IgD-negative memory B cell (primary cell): ENCODE data around the gene MACROD2. TPM values are rescaled to one million over a fixed set of nuclear protein-coding genes. Genes with fewer than 3 reads are reported as not detected.

Source experiments
- H3K27ac Mint-ChIP-seq, 3 donors: one replicate each; pipeline ENCODE4 v1.8.0; 2020 to 2022; ENCODE audit warnings: mild to moderate bottlenecking in 3 of 3, mixed read lengths in 3 of 3, moderate library complexity in 1 of 3
- H3K27me3 Mint-ChIP-seq: one replicate; pipeline ENCODE4 v1.8.0; 2021; ENCODE audit warnings: mixed read lengths
- H3K36me3 Mint-ChIP-seq: one replicate; pipeline ENCODE4 v1.8.0; 2020; ENCODE audit warnings: mild to moderate bottlenecking, mixed read lengths
- H3K4me1 Mint-ChIP-seq, 3 donors: one replicate each; pipeline ENCODE4 v1.8.0; 2020 to 2022; ENCODE audit warnings: mixed read lengths in 3 of 3, mild to moderate bottlenecking in 1 of 3
- H3K4me3 Mint-ChIP-seq, 4 donors: one replicate each; pipeline ENCODE4 v1.8.0; 2020 to 2022; ENCODE audit warnings: mild to moderate bottlenecking in 4 of 4, mixed read lengths in 4 of 4, moderate library complexity in 3 of 4
- H3K9me3 Mint-ChIP-seq, 3 donors: one replicate each; pipeline ENCODE4 v1.8.0; 2020 to 2021; ENCODE audit warnings: mixed read lengths in 3 of 3, mild to moderate bottlenecking in 1 of 3
- polyA plus RNA-seq: library from polyadenylated mRNA; unstranded; fragments of 300-500 nt; fragmentation: Illumina TruSeq; gene quantifications from one replicate; pipeline ENCODE4 v1.2.3, GENCODE V29; 2021

Gene MACROD2
- polyA plus RNA-seq, 1 donor from 2014 or later, result 1.3 TPM

GRCh38 chr20:15076785-15077184 lies 1081.5 kb downstream of the MACROD2 start:
- H3K4me1 Mint-ChIP-seq, result no peaks in the 10 kb centered on the region
- no peak overlapping the region for H3K27ac Mint-ChIP-seq
- H3K4me3 Mint-ChIP-seq, result no peak overlapping the region
- peaks cover 0 to 2% (median 0%) of the 10 kb centered on the region in 3 donors for H3K9me3 Mint-ChIP-seq
- H3K27me3 Mint-ChIP-seq, result no peaks in the 10 kb centered on the region
- no peaks in the 10 kb centered on the region for H3K36me3 Mint-ChIP-seq

- no peak overlapping the region for H3K4me3 Mint-ChIP-seq
- H3K27ac Mint-ChIP-seq, result no peak overlapping the region
- H3K4me1 Mint-ChIP-seq, result no peaks in the 10 kb centered on the region
- H3K27me3 Mint-ChIP-seq, result peaks cover 2% of the 10 kb centered on the region
- no peaks in the 10 kb centered on the region for H3K36me3 Mint-ChIP-seq
- H3K9me3 Mint-ChIP-seq, result no peaks in the 10 kb centered on the region
Measured at GRCh38 chr20:15077733-15078250, 1082.5 kb downstream of the MACROD2 start.

- no peak overlapping the region for H3K4me3 Mint-ChIP-seq
- H3K36me3 Mint-ChIP-seq, result no peaks in the 10 kb centered on the region
- no peaks in the 10 kb centered on the region for H3K4me1 Mint-ChIP-seq
- peaks cover 2% of the 10 kb centered on the region for H3K27me3 Mint-ChIP-seq
- no peak overlapping the region for H3K27ac Mint-ChIP-seq
- no peaks in the 10 kb centered on the region for H3K9me3 Mint-ChIP-seq
Measured at GRCh38 chr20:15079594-15080340, 1084.5 kb downstream of the MACROD2 start.

- Mint-ChIP-seq H3K27ac (no peak overlapping the region), H3K4me3 (no peak overlapping the region), H3K27me3 (peaks cover 2% of the 10 kb centered on the region), H3K36me3 (no peaks in the 10 kb centered on the region), H3K9me3 (no peaks in the 10 kb centered on the region), H3K4me1 (no peaks in the 10 kb centered on the region)
Measured at GRCh38 chr20:15081261-15081660, 1085.9 kb downstream of the MACROD2 start.

GRCh38 chr20:15091421-15092037 lies 1096.2 kb downstream of the MACROD2 start:
- Mint-ChIP-seq H3K27ac (no peak overlapping the region), H3K36me3 (no peaks in the 10 kb centered on the region), H3K27me3 (no peaks in the 10 kb centered on the region), H3K4me3 (no peak overlapping the region), H3K9me3 (no peaks in the 10 kb centered on the region), H3K4me1 (no peaks in the 10 kb centered on the region)

GRCh38 chr20:15098351-15098750 lies 1103.0 kb downstream of the MACROD2 start:
- H3K36me3 Mint-ChIP-seq, result peaks cover 5% of the 10 kb centered on the region
- H3K27me3 Mint-ChIP-seq, result no peaks in the 10 kb centered on the region
- no peaks in the 10 kb centered on the region for H3K4me1 Mint-ChIP-seq
- peak overlapping the region in 1 of 3 donors; percentile 19 for H3K27ac Mint-ChIP-seq
- no peak overlapping the region for H3K4me3 Mint-ChIP-seq
- peaks cover 0 to 3% (median 2%) of the 10 kb centered on the region in 3 donors for H3K9me3 Mint-ChIP-seq

GRCh38 chr20:15099130-15099529 lies 1103.8 kb downstream of the MACROD2 start:
- H3K27ac Mint-ChIP-seq, result no peak overlapping the region
- H3K36me3 Mint-ChIP-seq, result peaks cover 5% of the 10 kb centered on the region
- H3K4me1 Mint-ChIP-seq, result no peaks in the 10 kb centered on the region
- no peak overlapping the region for H3K4me3 Mint-ChIP-seq
- H3K9me3 Mint-ChIP-seq, result peaks cover 0 to 3% (median 2%) of the 10 kb centered on the region in 3 donors
- H3K27me3 Mint-ChIP-seq, result no peaks in the 10 kb centered on the region

GRCh38 chr20:15100506-15101160 lies 1105.3 kb downstream of the MACROD2 start:
- H3K36me3 Mint-ChIP-seq, result peaks cover 5% of the 10 kb centered on the region
- H3K9me3 Mint-ChIP-seq, result peaks cover 0 to 3% (median 2%) of the 10 kb centered on the region in 3 donors
- no peaks in the 10 kb centered on the region for H3K27me3 Mint-ChIP-seq
- H3K4me3 Mint-ChIP-seq, result no peak overlapping the region
- H3K27ac Mint-ChIP-seq, result no peak overlapping the region
- H3K4me1 Mint-ChIP-seq, result no peaks in the 10 kb centered on the region

- no peaks in the 10 kb centered on the region for H3K9me3 Mint-ChIP-seq
- H3K4me3 Mint-ChIP-seq, result no peak overlapping the region
- no peak overlapping the region for H3K27ac Mint-ChIP-seq
- no peaks in the 10 kb centered on the region for H3K27me3 Mint-ChIP-seq
- H3K36me3 Mint-ChIP-seq, result no peaks in the 10 kb centered on the region
- H3K4me1 Mint-ChIP-seq, result no peaks in the 10 kb centered on the region
Measured at GRCh38 chr20:15107931-15108330, 1112.6 kb downstream of the MACROD2 start.

- no peak overlapping the region for H3K4me3 Mint-ChIP-seq
Measured at GRCh38 chr20:15109494-15109893, 1114.2 kb downstream of the MACROD2 start.

GRCh38 chr20:15111654-15112053 lies 1116.3 kb downstream of the MACROD2 start:
- Mint-ChIP-seq H3K27me3 (peaks cover 1% of the 10 kb centered on the region), H3K27ac (no peak overlapping the region), H3K9me3 (no peaks in the 10 kb centered on the region), H3K4me3 (no peak overlapping the region), H3K36me3 (no peaks in the 10 kb centered on the region), H3K4me1 (no peaks in the 10 kb centered on the region)

More at GRCh38 chr20:15109494-15109893, 1114.2 kb downstream of the MACROD2 start:
- Mint-ChIP-seq H3K27me3 (no peaks in the 10 kb centered on the region), H3K36me3 (no peaks in the 10 kb centered on the region), H3K27ac (no peak overlapping the region), H3K4me1 (no peaks in the 10 kb centered on the region), H3K9me3 (no peaks in the 10 kb centered on the region)

GRCh38 chr20:15113144-15113773 lies 1117.9 kb downstream of the MACROD2 start:
- Mint-ChIP-seq H3K9me3 (no peaks in the 10 kb centered on the region), H3K27me3 (peaks cover 1% of the 10 kb centered on the region), H3K4me1 (no peaks in the 10 kb centered on the region), H3K36me3 (no peaks in the 10 kb centered on the region), H3K27ac (no peak overlapping the region), H3K4me3 (no peak overlapping the region)

GRCh38 chr20:15119852-15120487 lies 1124.7 kb downstream of the MACROD2 start:
- Mint-ChIP-seq H3K27me3 (peaks cover 3% of the 10 kb centered on the region), H3K27ac (no peak overlapping the region)

GRCh38 chr20:15122613-15123012 lies 1127.3 kb downstream of the MACROD2 start:
- H3K27ac Mint-ChIP-seq, result no peak overlapping the region
- no peak overlapping the region for H3K4me3 Mint-ChIP-seq
- no peaks in the 10 kb centered on the region for H3K4me1 Mint-ChIP-seq
- H3K9me3 Mint-ChIP-seq, result no peaks in the 10 kb centered on the region
- peaks cover 5% of the 10 kb centered on the region for H3K27me3 Mint-ChIP-seq
- H3K36me3 Mint-ChIP-seq, result no peaks in the 10 kb centered on the region

More at GRCh38 chr20:15119852-15120487, 1124.7 kb downstream of the MACROD2 start:
- no peaks in the 10 kb centered on the region for H3K4me1 Mint-ChIP-seq
- H3K4me3 Mint-ChIP-seq, result no peak overlapping the region
- no peaks in the 10 kb centered on the region for H3K9me3 Mint-ChIP-seq
- no peaks in the 10 kb centered on the region for H3K36me3 Mint-ChIP-seq
